OCI-LY3 (cell line): Measurements from ENCODE around the gene REEP5.

Experiments used
- H2AFZ ChIP-seq: fragments of 200-600, 300-600 bp; shearing (Covaris generic); 2 replicates; pipeline ENCODE4 v1.6.0; 2014; ENCODE audit warnings: antibody characterized with exemption, low read depth, low read length
- H3K27ac ChIP-seq: fragments of 200-600, 300-600 bp; sonication (generic); 2 replicates; pipeline ENCODE4 v1.5.1; 2014; ENCODE audit warnings: mild to moderate bottlenecking, low read length, moderate library complexity, mixed read lengths
- H3K27me3 ChIP-seq: fragments of 200-600, 300-600 bp; sonication (generic); 2 replicates; pipeline ENCODE4 v1.6.1; 2014; ENCODE audit warnings: low read depth, low read length, mixed read lengths
- H3K36me3 ChIP-seq: fragments of 200-600, 300-600 bp; sonication (generic); replicated peaks from 2 replicates; pipeline ENCODE3; 2014; ENCODE audit warnings: low read depth, low read length, mixed read lengths
- H3K4me1 ChIP-seq: fragments of 300-600, 200-600 bp; sonication (generic); 2 replicates; pipeline ENCODE4 v1.6.1; 2014; ENCODE audit warnings: low read length, mixed read lengths
- H3K4me2 ChIP-seq: fragments of 200-600, 300-600 bp; sonication (generic); 2 replicates; pipeline ENCODE4 v1.6.1; 2014; ENCODE audit warnings: low read length, mixed read lengths
- H3K4me3 ChIP-seq: fragments of 300-600, 200-600 bp; sonication (generic); 2 replicates; pipeline ENCODE4 v1.5.1; 2014; ENCODE audit warnings: antibody characterized with exemption, mild to moderate bottlenecking, low read length, moderate library complexity
- H3K79me2 ChIP-seq: fragments of 300-600, 200-600 bp; shearing (Covaris generic); 2 replicates; pipeline ENCODE4 v1.6.1; 2014; ENCODE audit warnings: mild to moderate bottlenecking, low read length, mixed read lengths
- H3K9ac ChIP-seq: fragments of 300-600, 200-600 bp; shearing (Covaris generic); 2 replicates; pipeline ENCODE4 v1.6.0; 2014; ENCODE audit warnings: mild to moderate bottlenecking, low read length, moderate library complexity
- H3K9me3 ChIP-seq: fragments of 200-600, 300-600 bp; shearing (Covaris generic); 2 replicates; pipeline ENCODE4 v1.6.1; 2014; ENCODE audit warnings: low read length, mixed read lengths; ENCODE audit not compliant: insufficient read depth
- H4K20me1 ChIP-seq: fragments of 200-600, 300-600 bp; sonication (generic); 2 replicates; pipeline ENCODE4 v1.6.1; 2016; ENCODE audit warnings: low read length, mixed read lengths; ENCODE audit not compliant: insufficient read depth
- EZH2phosphoT487 ChIP-seq: fragments of 200-600 bp; shearing (Covaris generic); IDR thresholded peaks from 2 replicates; pipeline ENCODE4 v1.6.1; 2018; ENCODE audit warnings: antibody characterized with exemption, mixed run types, low read depth
- TF ChIP-seq, protein P1 (sequence below): fragments of 200-600, 300-600 bp; sonication (generic); IDR thresholded peaks from 2 replicates; pipeline ENCODE4 v1.5.1; 2014; ENCODE audit warnings: antibody characterized with exemption, low read length, low read depth

REEP5 gene

GRCh38 chr5:112923988-112924387 lies 2.0 kb upstream of the REEP5 start:
- peaks cover 27% of the 10 kb centered on the region for H3K79me2 ChIP-seq
- H2AFZ ChIP-seq = no peak overlapping the region
- H3K9me3 ChIP-seq = no peaks in the 10 kb centered on the region
- TF ChIP-seq EZH2phosphoT487 = no peak
- TF ChIP-seq, protein P1, sequence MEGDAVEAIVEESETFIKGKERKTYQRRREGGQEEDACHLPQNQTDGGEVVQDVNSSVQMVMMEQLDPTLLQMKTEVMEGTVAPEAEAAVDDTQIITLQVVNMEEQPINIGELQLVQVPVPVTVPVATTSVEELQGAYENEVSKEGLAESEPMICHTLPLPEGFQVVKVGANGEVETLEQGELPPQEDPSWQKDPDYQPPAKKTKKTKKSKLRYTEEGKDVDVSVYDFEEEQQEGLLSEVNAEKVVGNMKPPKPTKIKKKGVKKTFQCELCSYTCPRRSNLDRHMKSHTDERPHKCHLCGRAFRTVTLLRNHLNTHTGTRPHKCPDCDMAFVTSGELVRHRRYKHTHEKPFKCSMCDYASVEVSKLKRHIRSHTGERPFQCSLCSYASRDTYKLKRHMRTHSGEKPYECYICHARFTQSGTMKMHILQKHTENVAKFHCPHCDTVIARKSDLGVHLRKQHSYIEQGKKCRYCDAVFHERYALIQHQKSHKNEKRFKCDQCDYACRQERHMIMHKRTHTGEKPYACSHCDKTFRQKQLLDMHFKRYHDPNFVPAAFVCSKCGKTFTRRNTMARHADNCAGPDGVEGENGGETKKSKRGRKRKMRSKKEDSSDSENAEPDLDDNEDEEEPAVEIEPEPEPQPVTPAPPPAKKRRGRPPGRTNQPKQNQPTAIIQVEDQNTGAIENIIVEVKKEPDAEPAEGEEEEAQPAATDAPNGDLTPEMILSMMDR = no peak
- 0 out of 2 replicates have a peak, but pooled peaks cover 11% of the 10 kb centered on the region for H4K20me1 ChIP-seq
- H3K4me1 ChIP-seq = peaks cover 41% of the 10 kb centered on the region
- peak overlapping the region; percentile 88 for H3K4me2 ChIP-seq
- H3K36me3 ChIP-seq = peaks cover 9% of the 10 kb centered on the region
- H3K27me3 ChIP-seq = no peaks in the 10 kb centered on the region
- peak overlapping the region; percentile 95 for H3K27ac ChIP-seq
- peak overlapping the region; percentile 99 for H3K4me3 ChIP-seq
- peak overlapping the region; percentile 58; the same call in 1 of the 2 replicates for H3K9ac ChIP-seq

DNA sequence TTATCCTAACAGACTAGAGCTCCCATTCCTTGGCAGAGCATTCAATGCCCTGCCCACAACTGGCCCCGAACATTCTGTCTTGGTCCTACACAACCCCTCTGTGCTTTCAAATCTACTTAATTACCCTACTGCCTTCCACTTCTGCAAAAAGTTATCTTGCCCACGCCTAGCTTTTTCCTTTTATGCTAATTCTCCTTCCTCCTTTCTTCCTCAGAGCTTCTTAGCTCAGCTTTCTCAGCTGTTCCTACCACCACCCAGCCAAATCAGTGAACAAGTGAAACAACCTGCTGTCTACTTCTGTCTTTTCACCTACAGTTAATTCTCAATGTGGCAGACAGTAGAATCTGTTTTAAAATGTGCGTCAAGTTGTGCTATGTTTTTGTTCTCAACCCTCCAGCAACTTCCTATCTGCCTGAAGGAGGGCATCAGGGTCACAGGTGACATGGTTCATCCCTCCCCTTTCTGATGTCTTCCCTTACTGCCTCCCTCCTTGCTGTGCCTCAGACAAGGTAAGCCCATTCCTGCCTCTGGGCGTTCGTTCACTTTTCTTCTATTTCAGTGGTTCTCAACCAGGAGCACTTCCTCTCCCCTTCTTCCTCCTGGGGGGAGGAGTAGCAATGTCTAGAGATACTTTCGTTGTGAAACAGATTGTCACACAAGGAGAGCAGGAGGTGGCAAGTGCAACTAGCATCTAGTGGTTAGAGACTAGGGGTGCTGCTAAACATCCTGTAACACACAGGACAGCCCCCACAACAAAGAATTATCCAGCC lies 1.3 kb upstream of the REEP5 start:
- Histone ChIP-seq H3K27me3 (no peaks in the 10 kb centered on the region), H3K9ac (peak overlapping the region; percentile 58), H3K4me1 (peaks cover 34% of the 10 kb centered on the region), H2AFZ (peak overlapping the region; percentile 49), H3K79me2 (peaks cover 28% of the 10 kb centered on the region), H3K36me3 (peaks cover 15% of the 10 kb centered on the region), H4K20me1 (0 out of 2 replicates have a peak, but pooled peaks cover 11% of the 10 kb centered on the region), H3K27ac (peak overlapping the region; percentile 95), H3K4me3 (peak overlapping the region; percentile 99), H3K9me3 (no peaks in the 10 kb centered on the region), H3K4me2 (peak overlapping the region; percentile 88)
- TF ChIP-seq, protein P1 = no peak
- no peak for TF ChIP-seq EZH2phosphoT487

- Histone ChIP-seq H3K4me1 (peaks cover 24% of the 10 kb centered on the region), H3K9me3 (no peaks in the 10 kb centered on the region), H3K9ac (peak overlapping the region; percentile 93), H3K79me2 (peaks cover 34% of the 10 kb centered on the region), H4K20me1 (peaks cover 22% of the 10 kb centered on the region; the same call in 1 of the 2 replicates), H3K27ac (peak overlapping the region; percentile 80), H3K4me2 (peak overlapping the region; percentile 92), H2AFZ (peak overlapping the region; percentile 27; the same call in 1 of the 2 replicates), H3K4me3 (peak overlapping the region; percentile 99), H3K36me3 (peaks cover 22% of the 10 kb centered on the region), H3K27me3 (no peaks in the 10 kb centered on the region)
- no peak for TF ChIP-seq EZH2phosphoT487
- TF ChIP-seq, protein P1 = peak; percentile 20; the same call in 1 of the 2 replicates
Measured at GRCh38 chr5:112921026-112921832, 798 bp downstream of the REEP5 start.

DNA sequence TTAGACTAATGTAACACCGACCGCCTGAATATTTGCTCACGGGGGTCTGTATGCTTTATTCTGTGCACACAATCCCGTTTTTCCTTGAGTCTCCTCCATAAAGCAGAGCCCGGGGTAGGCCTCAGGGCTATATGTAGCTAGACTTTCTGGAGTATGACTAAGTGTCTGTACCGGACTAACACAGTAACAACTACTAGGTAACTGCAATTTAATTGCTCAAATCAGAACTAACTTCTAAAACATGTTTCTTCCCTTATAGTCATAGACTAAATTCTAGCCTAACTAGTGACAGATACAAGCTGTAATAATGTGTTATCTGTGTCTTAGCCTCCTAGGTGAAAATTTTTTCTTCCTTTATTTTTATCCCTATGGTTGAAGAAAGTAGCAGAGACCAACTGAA lies 2.1 kb downstream of the REEP5 start:
- Histone ChIP-seq H3K27me3 (no peaks in the 10 kb centered on the region), H3K27ac (no peak overlapping the region), H2AFZ (no peak overlapping the region), H3K9me3 (no peaks in the 10 kb centered on the region), H4K20me1 (peaks cover 24% of the 10 kb centered on the region; the same call in 1 of the 2 replicates), H3K79me2 (peaks cover 39% of the 10 kb centered on the region), H3K9ac (no peak overlapping the region), H3K4me2 (no peak overlapping the region), H3K4me1 (peaks cover 24% of the 10 kb centered on the region), H3K4me3 (no peak overlapping the region), H3K36me3 (peaks cover 25% of the 10 kb centered on the region)
- no peak for TF ChIP-seq EZH2phosphoT487
- TF ChIP-seq, protein P1 = no peak
